Measurements from ENCODE around the gene NR4A1.

Gene NR4A1

DNA sequence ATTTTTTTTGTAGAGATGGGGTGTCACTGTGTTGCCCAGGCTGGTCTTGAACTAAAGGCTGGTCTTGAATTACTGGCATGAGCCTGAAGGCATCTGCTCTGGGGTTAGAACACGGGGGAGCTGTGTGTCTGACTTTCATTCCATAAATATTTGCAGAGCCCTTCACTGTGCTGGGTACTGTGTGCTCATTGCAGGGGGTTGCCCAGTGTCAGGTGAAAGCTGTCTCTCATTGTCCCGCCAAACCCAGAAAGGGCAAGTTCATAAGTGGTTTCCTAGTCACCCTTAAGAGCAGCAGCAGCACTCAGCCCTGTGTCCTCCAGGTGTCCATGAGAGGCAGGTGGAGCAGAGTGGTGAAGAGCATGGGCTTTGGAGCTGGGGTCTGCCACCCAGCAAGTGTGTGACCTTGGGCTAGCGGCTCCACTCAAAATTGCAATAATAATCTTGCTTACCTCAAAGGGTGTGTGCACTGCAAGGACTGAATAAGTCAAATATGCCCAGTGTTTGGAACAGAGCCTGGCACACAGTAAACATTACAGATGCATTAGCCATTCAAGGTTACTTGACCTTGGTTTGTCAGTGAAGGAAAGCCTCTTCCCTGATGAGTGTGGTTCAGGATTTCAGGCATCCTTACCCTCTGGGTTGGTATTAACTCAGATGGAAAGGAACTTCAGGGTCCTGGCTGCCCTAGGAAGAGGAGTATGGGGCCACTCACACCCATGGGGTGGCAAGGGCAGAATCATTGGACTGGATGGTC, 23.9 kb downstream of the NR4A1 start:
- TF ChIP-seq, protein P1, sequence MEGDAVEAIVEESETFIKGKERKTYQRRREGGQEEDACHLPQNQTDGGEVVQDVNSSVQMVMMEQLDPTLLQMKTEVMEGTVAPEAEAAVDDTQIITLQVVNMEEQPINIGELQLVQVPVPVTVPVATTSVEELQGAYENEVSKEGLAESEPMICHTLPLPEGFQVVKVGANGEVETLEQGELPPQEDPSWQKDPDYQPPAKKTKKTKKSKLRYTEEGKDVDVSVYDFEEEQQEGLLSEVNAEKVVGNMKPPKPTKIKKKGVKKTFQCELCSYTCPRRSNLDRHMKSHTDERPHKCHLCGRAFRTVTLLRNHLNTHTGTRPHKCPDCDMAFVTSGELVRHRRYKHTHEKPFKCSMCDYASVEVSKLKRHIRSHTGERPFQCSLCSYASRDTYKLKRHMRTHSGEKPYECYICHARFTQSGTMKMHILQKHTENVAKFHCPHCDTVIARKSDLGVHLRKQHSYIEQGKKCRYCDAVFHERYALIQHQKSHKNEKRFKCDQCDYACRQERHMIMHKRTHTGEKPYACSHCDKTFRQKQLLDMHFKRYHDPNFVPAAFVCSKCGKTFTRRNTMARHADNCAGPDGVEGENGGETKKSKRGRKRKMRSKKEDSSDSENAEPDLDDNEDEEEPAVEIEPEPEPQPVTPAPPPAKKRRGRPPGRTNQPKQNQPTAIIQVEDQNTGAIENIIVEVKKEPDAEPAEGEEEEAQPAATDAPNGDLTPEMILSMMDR (IDR thresholded peaks at IDR 0.05; ENCODE audit: low read length, missing control alignments), result no peak
- no peak for DNase-seq (ENCODE audit: low read depth)
- no peak overlapping the region for H3K4me3 ChIP-seq (replicated peaks; ENCODE audit: low read depth, low read length)

DNA sequence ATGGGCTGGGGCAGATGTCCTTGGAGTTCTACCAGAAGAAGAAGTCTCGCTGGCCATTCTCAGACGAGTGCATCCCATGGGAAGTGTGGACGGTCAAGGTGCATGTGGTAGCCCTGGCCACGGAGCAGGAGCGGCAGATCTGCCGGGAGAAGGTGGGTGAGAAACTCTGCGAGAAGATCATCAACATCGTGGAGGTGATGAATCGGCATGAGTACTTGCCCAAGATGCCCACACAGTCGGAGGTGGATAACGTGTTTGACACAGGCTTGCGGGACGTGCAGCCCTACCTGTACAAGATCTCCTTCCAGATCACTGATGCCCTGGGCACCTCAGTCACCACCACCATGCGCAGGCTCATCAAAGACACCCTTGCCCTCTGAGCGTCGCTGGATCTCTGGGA, 25.6 kb downstream of the NR4A1 start:
- H3K4me3 ChIP-seq (replicated peaks; ENCODE audit: low read depth, low read length), result no peak overlapping the region
- TF ChIP-seq, protein P1 (IDR thresholded peaks at IDR 0.05; ENCODE audit: low read length, missing control alignments), result no peak
- DNase-seq (ENCODE audit: low read depth), result no peak

DNA sequence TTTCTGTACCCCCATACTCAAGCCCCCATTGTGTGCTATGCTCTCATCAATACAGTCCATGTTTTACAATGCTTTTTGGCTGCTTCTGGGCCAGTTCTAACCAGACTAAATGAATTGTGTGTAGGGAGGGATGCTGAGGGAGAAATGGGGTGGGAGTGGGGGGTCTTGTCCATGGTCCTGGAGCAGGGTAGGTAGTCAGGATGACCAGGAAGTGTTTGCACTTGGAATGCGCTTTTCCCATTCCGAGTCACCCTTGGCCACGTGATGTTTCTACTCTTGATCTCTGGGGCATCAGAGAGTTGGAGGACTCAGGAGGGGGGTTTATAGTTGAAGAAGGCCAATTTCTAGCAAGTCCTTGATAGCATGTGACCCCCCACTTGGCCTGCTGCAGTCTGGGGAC, 27.0 kb downstream of the NR4A1 start:
- H3K4me3 ChIP-seq (replicated peaks; ENCODE audit: low read depth, low read length), result no peak overlapping the region
- TF ChIP-seq, protein P1 (IDR thresholded peaks at IDR 0.05; ENCODE audit: low read length, missing control alignments), result no peak
- no peak for DNase-seq (ENCODE audit: low read depth)

DNA sequence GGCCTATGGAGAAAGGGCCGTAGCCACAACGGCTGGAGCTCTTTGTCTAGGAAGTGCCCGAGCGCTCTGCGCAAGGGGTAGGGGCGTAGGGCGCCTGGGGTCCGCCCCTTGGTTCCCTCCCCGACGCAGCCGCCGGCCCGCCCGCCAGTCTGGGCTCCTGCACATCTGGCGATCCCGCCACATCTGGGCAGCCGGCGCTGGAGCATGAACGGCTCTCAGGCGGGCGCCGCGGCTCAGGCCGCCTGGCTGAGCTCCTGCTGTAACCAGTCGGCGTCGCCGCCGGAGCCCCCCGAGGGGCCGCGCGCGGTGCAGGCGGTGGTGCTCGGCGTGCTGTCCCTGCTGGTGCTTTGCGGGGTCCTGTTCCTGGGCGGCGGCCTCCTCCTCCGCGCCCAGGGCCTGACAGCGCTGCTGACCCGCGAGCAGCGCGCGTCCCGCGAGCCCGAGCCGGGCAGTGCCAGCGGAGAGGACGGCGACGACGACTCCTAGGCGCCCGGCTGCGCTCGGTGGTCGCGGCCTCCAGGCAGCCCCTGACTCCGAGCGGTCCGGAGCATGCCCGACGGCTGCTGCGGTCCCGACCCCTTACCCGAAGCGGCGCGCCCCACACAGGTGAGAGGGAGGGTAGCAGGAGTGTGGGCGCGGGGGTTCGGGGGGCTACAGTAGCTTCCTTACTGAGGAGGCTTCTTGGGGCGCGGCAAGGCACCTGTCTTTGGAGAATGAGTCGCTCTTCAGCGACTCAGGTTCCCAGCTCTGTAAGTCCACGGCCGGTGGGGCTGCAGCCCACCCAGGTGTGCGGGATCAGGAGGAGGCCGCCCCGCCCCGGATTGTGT, 28.5 kb downstream of the NR4A1 start, which contains the start of gene SMIM41:
Gene SMIM41, plus strand, starts transcription at position 129 of the 827 bp plus-strand sequence. Its CDS starts 76 bp downstream, at position 205.
- no peak for DNase-seq (ENCODE audit: low read depth)
- H3K4me3 ChIP-seq (replicated peaks; ENCODE audit: low read depth, low read length), result no peak within 1 kb of the TSS
- TF ChIP-seq, protein P1 (IDR thresholded peaks at IDR 0.05; ENCODE audit: low read length, missing control alignments), result no peak

DNA sequence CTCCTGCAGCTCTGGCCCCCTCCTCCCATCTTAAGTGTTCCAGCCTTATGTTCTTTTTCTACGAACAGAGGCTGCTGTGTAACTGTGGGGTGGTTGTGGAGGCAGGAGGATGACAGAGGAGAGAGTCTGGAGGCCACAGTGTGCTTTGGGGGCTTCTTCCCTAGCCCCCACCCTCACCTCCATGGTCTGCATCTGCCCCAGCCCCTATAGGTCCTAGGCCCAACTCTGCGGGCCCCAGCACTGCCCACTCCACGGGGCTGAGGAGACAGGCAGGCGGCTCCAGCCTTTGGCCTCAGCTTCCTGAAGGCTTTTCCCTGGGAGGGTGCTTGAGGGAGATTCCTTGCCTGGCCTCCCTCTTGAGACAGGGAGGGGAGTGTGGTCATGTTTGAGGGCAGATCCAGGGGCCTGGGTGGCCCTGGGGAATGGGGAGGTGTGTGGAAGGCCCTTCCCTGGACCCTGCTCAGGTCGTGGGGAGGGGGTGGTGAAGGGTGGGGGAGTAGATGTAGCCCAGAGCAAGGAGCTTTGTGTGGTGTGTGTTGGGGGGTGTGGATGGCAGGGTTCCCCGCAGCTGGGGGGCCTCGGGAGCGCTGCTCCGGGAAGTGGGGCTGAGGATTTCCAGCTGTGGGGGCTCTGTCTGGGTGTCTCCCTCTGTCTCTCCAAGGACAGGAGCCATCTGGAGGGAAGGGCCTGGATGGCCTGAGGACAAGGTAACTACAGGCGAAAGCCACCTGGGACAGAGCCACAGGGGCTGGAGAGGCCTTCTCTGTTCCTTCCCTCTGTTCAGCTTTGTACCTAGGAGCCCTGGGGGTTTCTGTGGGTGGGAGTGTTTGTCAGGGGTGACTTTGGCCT, 29.4 kb downstream of the NR4A1 start:
- TF ChIP-seq, protein P1 (IDR thresholded peaks at IDR 0.05; ENCODE audit: low read length, missing control alignments), result no peak
- no peak for DNase-seq (ENCODE audit: low read depth)
- H3K4me3 ChIP-seq (replicated peaks; ENCODE audit: low read depth, low read length), result no peak overlapping the region

DNA sequence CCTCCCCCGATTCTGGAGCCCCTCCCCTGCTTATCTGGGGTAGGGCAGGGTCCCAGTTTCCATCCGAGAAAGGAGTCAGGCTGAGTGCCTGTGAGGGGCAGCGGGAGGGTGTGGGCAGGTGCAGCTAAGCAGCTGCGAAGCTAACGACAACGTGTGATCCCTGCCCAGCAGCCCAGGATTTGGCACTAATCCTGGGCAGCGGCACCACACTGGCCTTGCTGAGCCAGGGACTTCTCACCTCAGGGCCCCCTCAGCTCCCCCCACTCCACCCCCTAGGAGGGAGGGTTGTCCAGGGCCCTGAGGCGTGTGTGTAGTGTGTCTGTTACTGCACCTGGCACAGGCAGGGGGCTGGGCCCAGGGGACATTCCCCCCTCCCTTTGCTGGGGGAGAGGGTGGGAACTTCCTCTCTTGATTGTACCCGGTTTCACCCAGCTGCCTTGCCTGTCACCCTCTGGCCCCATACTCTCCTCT, 30.1 kb downstream of the NR4A1 start:
- TF ChIP-seq, protein P1 (IDR thresholded peaks at IDR 0.05; ENCODE audit: low read length, missing control alignments), result no peak
- DNase-seq (ENCODE audit: low read depth), result no peak

More for the DNA sequence above, 30.1 kb downstream of the NR4A1 start:
- no peak overlapping the region for H3K4me3 ChIP-seq (replicated peaks; ENCODE audit: low read depth, low read length)

Measured in fibroblast of pulmonary artery (primary cell).